Natural killer cell (primary cell): ENCODE results near the gene PCDHGA1. TPM values are rescaled to one million over a fixed set of nuclear protein-coding genes. Genes with fewer than 3 reads are reported as not detected.
A peak's percentile ranks its signal among the peaks of the same experiment; 100 is the strongest.
"Not testable (repeated sequence)": the region's sequence is repeated elsewhere in the genome, so short reads cannot be mapped to it uniquely, and the experiment has no call there.

ENCODE experiments used
- ATAC-seq, 3 donors: fragments of 150-1000 bp in 2 of 3; fragments of 200-7000 bp in 1 of 3; cut with Tn5 transposase; 1 replicate in 1 of 3; 2 replicates in 2 of 3; pipeline ENCODE4 v1.10.0; 2021; ENCODE audit warnings: mild to moderate bottlenecking in 2 of 3, moderate library complexity in 2 of 3
- DNase-seq, 2 donors: peaks; one replicate each; pipeline versions ENCODE4 v3.0.0 to v3.0.0-alpha.2; 2013 to 2021; ENCODE audit warnings: mixed read lengths in 1 of 2
- H3K27ac ChIP-seq: one replicate; pipeline ENCODE4 v1.5.1; 2013; ENCODE audit warnings: mild to moderate bottlenecking, low read length
- H3K27me3 ChIP-seq: one replicate; pipeline ENCODE4 v1.6.1; 2013; ENCODE audit warnings: low read length; ENCODE audit not compliant: control insufficient read depth, insufficient read depth
- H3K36me3 ChIP-seq: one replicate; pipeline ENCODE4 v1.6.1; 2013; ENCODE audit warnings: low read length; ENCODE audit not compliant: control insufficient read depth, insufficient read depth
- H3K4me1 ChIP-seq: one replicate; pipeline ENCODE4 v1.6.1; 2013; ENCODE audit warnings: low read length; ENCODE audit not compliant: control insufficient read depth, insufficient read depth
- H3K4me3 ChIP-seq: one replicate; pipeline ENCODE4 v1.5.1; 2013; ENCODE audit warnings: low read length
- H3K9me3 ChIP-seq: one replicate; pipeline ENCODE4 v1.6.1; 2013; ENCODE audit warnings: low read length; ENCODE audit not compliant: control insufficient read depth, insufficient read depth
- H3K27ac Mint-ChIP-seq, 2 donors: one replicate each; pipeline ENCODE4 v1.8.0; 2022; ENCODE audit warnings: mild to moderate bottlenecking in 2 of 2, mixed read lengths in 2 of 2, moderate library complexity in 1 of 2
- H3K27me3 Mint-ChIP-seq, 2 donors: one replicate each; pipeline ENCODE4 v1.8.0; 2022; ENCODE audit warnings: low read depth in 2 of 2, mixed read lengths in 2 of 2
- H3K36me3 Mint-ChIP-seq: one replicate; pipeline ENCODE4 v1.8.0; 2022; ENCODE audit warnings: mixed read lengths
- H3K4me1 Mint-ChIP-seq, 2 donors: one replicate each; pipeline ENCODE4 v1.8.0; 2022; ENCODE audit warnings: mixed read lengths in 2 of 2
- H3K4me3 Mint-ChIP-seq: one replicate; pipeline ENCODE4 v1.8.0; 2022; ENCODE audit warnings: mild to moderate bottlenecking, moderate library complexity, mixed read lengths
- H3K9me3 Mint-ChIP-seq, 2 donors: one replicate each; pipeline ENCODE4 v1.8.0; 2022; ENCODE audit warnings: mixed read lengths in 2 of 2
- CTCF ChIP-seq: fragments of 200-600 bp; IDR thresholded peaks from one replicate; pipeline ENCODE4 v1.8.0; 2022; ENCODE audit warnings: antibody characterized with exemption
- WGBS: methylation state at CpG from one replicate; pipeline ENCODE4 v1.1.7; 2013; ENCODE audit warnings: missing lambda C conversion rate; ENCODE audit not compliant: insufficient coverage; 5-methylcytosine and 5-hydroxymethylcytosine counted together
- intact Hi-C: fragments of 100-400 bp; cut with micrococcal nuclease; formaldehyde crosslinking; loops from one replicate; pipeline ENCODE4 v1.14.2; 2022
- total RNA-seq, 4 donors: library from RNA; stranded (reverse); fragments of 120-200 nt in 1 of 4; gene quantifications; one replicate each; pipeline versions ENCODE4 v1.2.3 to v1.2.4, GENCODE V29; 2013 to 2022

The PCDHGA1 gene
- total RNA-seq, 3 donors from 2014 or later (not counting 1 experiment from before 2014, with no cell fraction given) = not detected

- WGBS = 22% methylated on average over 27 of the region's 27 CpGs
- Mint-ChIP-seq H3K4me3 (peak within 1 kb of the TSS; percentile 85), H3K4me1 (peaks cover 10 to 15% of the 10 kb centered on the region in 2 donors)
Observed at GRCh38 chr5:141402553-141403243, 72.4 kb downstream of the PCDHGA1 start, which contains the start of gene PCDHGA9. Gene PCDHGA9 (plus strand): TSS chr5:141402778. CDS start chr5:141402953, 175 bp downstream.

GRCh38 chr5:141403387-141403786 is 73.1 kb downstream of the PCDHGA1 start:
- peaks cover 5% of the 10 kb centered on the region for H3K36me3 Mint-ChIP-seq
- intact Hi-C loops = no loop called here
- no peak for DNase-seq
- H3K27me3 Mint-ChIP-seq = peaks cover 57 to 59% of the 10 kb centered on the region in 2 donors
- WGBS = 40% methylated on average over 22 of the region's 22 CpGs
- no peak overlapping the region for H3K27ac Mint-ChIP-seq
- Histone ChIP-seq H3K4me1 (peaks cover 11% of the 10 kb centered on the region), H3K27ac (no peak overlapping the region), H3K36me3 (no peaks in the 10 kb centered on the region), H3K27me3 (peaks cover 59% of the 10 kb centered on the region), H3K9me3 (peaks cover 30% of the 10 kb centered on the region), H3K4me3 (no peak overlapping the region)
- H3K9me3 Mint-ChIP-seq = peaks cover 0 to 5% of the 10 kb centered on the region in 2 donors
- ATAC-seq = no peak
- peaks cover 12 to 22% of the 10 kb centered on the region in 2 donors for H3K4me1 Mint-ChIP-seq
- peak overlapping the region; percentile 85 for H3K4me3 Mint-ChIP-seq
- no peak for TF ChIP-seq CTCF

More at GRCh38 chr5:141402553-141403243, 72.4 kb downstream of the PCDHGA1 start, which contains the start of gene PCDHGA9:
- DNase-seq (peak in 1 of 2 donors; percentile 28), ATAC-seq (peak in 2 of 3 donors; percentile 39 to 54)
- no peaks in the 10 kb centered on the region for H3K36me3 ChIP-seq
- peaks cover 27% of the 10 kb centered on the region for H3K9me3 ChIP-seq
- Mint-ChIP-seq H3K27ac (no peak within 1 kb of the TSS), H3K9me3 (peaks cover 0 to 2% of the 10 kb centered on the region in 2 donors), H3K27me3 (peaks cover 52 to 55% of the 10 kb centered on the region in 2 donors), H3K36me3 (no peaks in the 10 kb centered on the region)
- intact Hi-C loops = no loop called here
- H3K4me3 ChIP-seq = peak within 1 kb of the TSS; percentile 1
- H3K27me3 ChIP-seq = peaks cover 55% of the 10 kb centered on the region
- peaks cover 5% of the 10 kb centered on the region for H3K4me1 ChIP-seq
- no peak within 1 kb of the TSS for H3K27ac ChIP-seq
- peak; percentile 42 for TF ChIP-seq CTCF

- H3K9me3 Mint-ChIP-seq, intact Hi-C loops, H3K36me3 ChIP-seq: not testable (repeated sequence)
- H3K27ac ChIP-seq = peak within 1 kb of the TSS; percentile 42
- peak within 1 kb of the TSS; percentile 74 to 80 for H3K27ac Mint-ChIP-seq
- peak within 1 kb of the TSS; percentile 87 for H3K4me3 Mint-ChIP-seq
- H3K4me3 ChIP-seq = peak within 1 kb of the TSS; percentile 25
- peak; percentile 54 for TF ChIP-seq CTCF
- DNase-seq = peak; percentile 43 to 49
- peaks cover 13% of the 10 kb centered on the region for H3K4me1 ChIP-seq
- H3K27me3 ChIP-seq = peaks cover 57% of the 10 kb centered on the region
- peaks cover 25% of the 10 kb centered on the region for H3K9me3 ChIP-seq
- WGBS = 14% methylated on average over 46 of the region's 51 CpGs
- H3K36me3 Mint-ChIP-seq = peaks cover 21% of the 10 kb centered on the region
- peaks cover 44 to 49% of the 10 kb centered on the region in 2 donors for H3K27me3 Mint-ChIP-seq
- ATAC-seq = peak; percentile 77 to 82 (median 80)
- H3K4me1 Mint-ChIP-seq = peaks cover 17 to 33% of the 10 kb centered on the region in 2 donors
Observed at GRCh38 chr5:141407790-141408505, 77.6 kb downstream of the PCDHGA1 start, which contains the start of gene PCDHGB6. Gene PCDHGB6 (plus strand): TSS chr5:141408021. CDS start chr5:141408203, 182 bp downstream.
